G401 (cell line): ENCODE data around the gene ITGBL1. TPM values are rescaled to one million over a fixed set of nuclear protein-coding genes. Genes with fewer than 3 reads are reported as not detected.

Experiments
- DNase-seq: peaks from one replicate; pipeline ENCODE4 v3.0.0-alpha.2; 2015; ENCODE audit warnings: low spot score
- in situ Hi-C: cut with HindIII; loops from 2 replicates; pipeline ENCODE4 v1.10.0; 2016; ENCODE audit warnings: low sequenced_read_pairs, mixed read lengths
- total RNA-seq: library from RNA; depleted of rRNA; stranded (reverse); fragments of >200 nt; shearing (Covaris generic); gene quantifications from 2 replicates; pipeline ENCODE4 v1.2.3, GENCODE V29; 2014

ITGBL1 gene
- total RNA-seq, 1 experiment from 2014 or later, result not detected

DNA sequence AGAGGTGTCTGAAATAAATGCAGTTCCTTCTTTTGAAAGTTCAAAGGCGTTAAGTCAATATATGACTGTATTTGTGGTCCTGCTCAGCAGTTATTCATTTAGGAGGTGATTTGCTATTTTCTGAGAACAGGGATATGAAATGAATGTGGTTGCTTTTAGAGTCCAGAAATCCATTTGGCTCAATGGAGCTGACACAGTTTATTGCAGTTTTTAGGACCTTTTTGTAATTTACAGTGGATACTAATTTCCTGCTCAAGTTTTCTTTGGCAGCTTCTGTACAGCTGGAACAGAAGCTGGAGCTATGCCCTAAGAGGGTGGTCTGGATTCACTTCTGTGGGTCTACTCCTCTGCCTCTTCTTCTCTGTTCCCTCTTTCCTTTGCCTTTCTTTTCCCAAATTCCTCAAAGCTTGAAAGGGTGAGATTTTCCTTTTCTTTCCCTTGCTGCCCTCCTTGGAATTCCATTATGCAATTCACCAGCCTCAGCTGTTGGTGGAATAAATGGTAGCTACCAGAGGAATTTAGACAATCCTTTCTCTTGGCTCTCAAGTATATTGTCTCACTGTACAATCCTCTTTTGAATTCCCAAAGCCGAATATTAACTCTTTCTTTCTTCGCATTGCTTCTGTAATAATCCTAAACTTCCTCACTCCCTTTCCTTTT is 39.9 kb downstream of the ITGBL1 start:
- no peak for DNase-seq
- in situ Hi-C loops, result no loop called here

DNA sequence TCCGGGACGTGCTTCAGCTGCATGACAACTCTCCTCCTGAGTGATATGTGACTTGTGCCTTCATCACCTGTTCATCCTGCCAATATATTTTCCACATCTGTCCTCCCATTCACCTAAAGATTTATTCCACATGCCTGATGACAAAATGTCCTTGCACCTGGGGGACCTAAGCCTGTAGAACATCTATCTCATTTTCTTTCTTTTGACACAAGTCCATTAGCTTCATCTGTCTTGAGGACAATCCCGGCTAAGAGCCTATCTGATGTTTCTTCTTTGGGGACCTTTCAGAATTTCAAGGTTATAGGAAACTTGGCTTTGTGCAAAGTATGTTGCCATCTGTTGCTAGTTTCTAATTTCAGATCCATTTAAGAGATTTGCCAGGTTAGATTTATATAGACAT is 41.1 kb downstream of the ITGBL1 start:
- in situ Hi-C loops, result no loop called here
- DNase-seq, result no peak

DNA sequence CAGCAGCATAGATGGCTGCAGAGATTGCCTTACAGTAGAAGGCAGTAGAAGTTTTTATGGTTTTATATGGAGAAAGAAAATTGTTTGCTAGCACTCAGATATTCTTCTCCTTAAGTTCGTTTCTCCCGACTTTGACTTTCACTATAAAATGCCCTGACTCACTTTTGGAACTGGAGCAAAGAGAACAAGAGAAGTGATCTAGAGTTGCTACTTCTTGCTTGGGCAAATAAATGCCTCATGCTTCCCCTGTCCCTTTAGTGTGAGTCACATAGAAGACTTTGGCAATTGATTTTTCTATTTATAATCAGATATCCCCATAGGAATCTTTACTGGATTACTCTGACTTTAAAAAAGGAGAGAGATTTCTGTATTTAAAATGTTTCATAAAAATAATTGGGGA is 46.9 kb downstream of the ITGBL1 start:
- in situ Hi-C loops, result no loop called here
- no peak for DNase-seq

DNA sequence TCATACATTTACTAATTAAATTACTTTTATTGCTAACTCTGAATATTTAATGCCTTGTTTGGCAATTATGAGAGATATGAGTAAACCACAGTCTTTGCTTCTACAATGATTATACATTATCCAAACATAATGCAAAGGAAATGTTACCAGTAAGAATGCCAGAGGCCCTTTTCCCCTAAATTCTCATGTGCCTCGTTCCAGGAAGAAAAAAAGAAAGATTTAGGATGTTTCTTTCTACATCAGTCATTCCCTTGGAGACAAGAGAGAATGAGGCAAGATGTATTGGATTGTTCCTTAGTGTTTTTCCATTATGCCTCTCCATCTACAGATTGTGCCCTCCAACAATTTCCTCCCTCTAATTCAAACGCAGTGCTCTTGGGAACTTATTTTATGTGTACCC is 50.1 kb downstream of the ITGBL1 start:
- no peak for DNase-seq
- in situ Hi-C loops, result no loop called here

DNA sequence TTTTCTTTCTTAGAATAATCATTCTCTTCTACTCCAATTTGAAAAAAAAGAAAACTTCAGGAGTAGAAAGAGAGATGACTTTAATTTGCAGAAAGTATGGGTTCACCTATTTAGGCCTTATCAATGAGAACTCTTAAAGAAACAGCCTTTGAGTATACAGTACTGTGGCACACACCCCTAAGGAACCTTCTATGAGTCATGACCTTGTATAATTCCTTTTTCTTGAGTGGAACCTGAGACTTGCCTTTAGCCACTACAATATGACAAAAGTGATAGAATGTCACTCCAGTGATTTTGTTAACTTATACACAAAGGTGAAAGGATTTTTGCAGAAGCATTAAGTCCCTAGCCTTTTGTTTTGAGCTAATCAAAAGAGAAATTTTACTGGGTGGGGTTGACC is 58.7 kb downstream of the ITGBL1 start:
- no peak for DNase-seq
- in situ Hi-C loops, result no loop called here

DNA sequence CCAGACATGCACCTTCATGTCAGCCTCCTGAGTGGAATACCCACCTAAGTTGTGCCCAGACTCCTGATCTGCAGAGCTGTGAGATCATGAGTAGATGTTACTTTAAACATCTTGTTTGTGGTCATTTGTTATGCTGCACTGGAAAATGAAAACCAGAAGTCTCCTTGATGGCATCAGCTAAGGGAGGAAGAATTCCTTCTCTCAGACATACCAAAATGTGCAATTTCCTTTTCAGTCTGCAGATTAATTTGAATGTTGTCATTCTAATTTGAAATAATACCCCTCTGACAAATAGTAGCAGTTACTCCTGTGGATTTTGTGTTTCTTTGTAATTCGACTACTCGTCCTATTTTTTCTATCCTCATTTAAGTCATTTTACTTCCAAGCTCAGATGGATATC is 59.3 kb downstream of the ITGBL1 start:
- in situ Hi-C loops, result no loop called here
- DNase-seq, result no peak

DNA sequence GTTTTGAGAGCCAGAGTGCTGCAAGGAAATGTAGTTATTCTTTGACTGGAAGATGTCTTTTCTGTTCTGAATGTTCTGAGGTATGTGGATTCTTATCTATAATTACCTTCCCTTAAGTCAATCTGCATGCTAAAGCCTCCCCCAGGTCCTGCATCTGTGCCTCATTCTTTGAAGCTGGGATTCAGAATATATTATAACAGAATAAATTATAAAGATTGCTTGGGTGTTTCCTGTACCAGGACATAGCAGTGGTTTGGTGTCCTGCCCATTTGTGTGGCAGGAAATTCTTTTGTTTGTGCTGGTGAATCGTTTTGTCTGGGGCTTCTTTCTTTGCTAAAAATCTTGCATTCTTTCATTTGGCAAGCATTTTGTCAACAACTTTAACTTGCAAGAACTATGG is 60.2 kb downstream of the ITGBL1 start:
- DNase-seq, result no peak
- in situ Hi-C loops, result no loop called here

DNA sequence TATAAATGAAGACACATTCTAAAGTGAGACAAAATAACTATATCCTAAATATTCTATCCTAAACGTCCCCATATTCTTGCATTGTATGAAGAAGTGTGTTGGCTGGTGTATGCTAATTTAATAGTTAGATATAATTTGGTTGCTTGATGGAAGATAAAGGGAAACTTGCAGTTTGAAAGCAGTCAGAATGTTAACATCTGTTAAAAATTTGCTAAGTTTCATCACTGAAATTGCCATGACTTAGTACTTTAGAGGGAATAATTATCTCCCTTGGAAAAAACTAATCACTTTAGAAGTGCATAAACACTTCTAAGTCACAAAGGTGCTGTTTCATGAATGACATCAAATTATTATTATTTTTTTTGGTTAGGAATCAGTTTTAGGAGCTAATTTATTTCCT is 61.6 kb downstream of the ITGBL1 start:
- in situ Hi-C loops, result no loop called here
- DNase-seq, result no peak

DNA sequence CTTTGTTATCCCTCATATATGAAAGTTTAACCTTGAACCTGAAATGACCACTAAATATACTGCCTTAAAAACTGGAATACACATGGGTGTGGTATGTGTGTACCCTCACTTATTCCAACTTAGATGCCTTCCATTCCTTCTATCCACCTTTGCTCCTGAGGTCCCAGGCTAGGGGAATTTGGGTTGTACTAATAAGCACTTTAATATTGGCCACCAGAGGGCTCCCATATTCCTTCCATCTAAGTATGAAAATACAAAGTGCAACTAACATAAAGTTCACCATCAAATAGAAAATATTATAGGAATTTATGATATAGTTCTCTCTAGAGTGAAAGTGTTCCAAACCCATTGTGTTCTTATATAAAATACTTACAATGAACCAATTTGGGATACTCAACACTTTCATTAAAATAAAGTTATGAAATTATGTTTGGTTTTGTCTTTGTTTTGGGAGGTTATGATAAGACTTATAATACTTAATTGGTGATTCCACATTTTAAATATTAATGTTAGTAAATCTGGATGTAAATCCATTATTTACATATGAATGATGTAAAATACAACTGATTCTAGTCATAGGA is 62.3 kb downstream of the ITGBL1 start:
- in situ Hi-C loops, result no loop called here

DNA sequence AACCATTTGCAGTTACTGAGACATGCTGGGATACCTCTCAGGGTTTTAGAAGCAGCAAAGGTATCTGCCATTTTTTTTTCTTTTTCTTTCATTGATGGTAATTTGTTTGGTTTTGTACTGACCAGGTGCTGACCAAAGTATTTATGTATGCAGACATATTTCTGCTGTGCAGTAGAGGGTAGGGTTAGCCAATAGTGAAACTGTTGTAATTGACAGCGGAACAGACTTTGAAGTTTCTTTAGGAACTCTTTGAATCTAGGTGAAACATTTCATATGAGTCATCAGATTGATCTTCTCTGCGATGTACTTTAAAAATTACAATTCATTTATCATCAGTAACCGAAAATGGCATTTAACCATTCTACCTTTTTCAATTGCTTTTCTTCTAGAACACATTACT is 63.0 kb downstream of the ITGBL1 start:
- in situ Hi-C loops, result no loop called here
- no peak for DNase-seq

More for the DNA sequence above, 62.3 kb downstream of the ITGBL1 start:
- DNase-seq, result peak; percentile 80

DNA sequence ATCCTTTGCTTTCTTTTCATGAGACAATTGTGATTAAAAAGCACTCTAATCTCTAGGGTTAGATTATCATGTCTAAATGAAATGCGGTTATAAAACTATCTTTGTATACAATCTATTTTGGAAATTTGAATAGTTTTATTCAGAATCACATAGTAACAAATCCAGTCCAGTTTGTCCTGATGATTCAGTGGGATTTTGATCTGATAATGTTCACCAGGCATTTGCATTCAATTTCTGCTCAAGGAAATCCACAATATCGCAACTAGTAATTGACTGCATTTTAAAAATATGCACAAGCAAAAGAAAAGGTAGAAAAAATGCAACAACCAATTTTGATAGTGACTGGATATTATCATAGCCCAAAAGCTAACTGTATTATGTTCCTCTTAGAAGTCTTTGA is 63.8 kb downstream of the ITGBL1 start:
- in situ Hi-C loops, result no loop called here
- DNase-seq, result no peak

DNA sequence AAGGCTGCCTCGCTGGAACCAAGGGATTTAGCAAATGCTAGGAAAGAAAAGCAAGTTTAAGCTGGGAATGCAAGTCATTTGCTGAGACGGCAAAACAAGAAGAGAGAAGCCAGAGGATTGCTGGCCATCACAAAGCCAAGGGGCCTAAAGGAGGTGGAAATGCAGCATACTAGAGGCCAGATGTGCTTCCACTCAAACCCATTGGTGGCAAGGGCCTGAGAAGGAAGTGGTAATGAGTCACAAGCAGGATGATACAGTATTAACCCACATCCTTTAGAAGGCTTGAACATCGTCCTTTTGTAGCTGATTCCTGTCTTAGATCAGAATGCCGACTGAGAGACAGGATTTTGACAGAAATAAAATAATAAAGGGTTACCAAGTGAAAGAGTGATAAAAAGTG is 68.2 kb downstream of the ITGBL1 start:
- DNase-seq, result no peak
- in situ Hi-C loops, result no loop called here

DNA sequence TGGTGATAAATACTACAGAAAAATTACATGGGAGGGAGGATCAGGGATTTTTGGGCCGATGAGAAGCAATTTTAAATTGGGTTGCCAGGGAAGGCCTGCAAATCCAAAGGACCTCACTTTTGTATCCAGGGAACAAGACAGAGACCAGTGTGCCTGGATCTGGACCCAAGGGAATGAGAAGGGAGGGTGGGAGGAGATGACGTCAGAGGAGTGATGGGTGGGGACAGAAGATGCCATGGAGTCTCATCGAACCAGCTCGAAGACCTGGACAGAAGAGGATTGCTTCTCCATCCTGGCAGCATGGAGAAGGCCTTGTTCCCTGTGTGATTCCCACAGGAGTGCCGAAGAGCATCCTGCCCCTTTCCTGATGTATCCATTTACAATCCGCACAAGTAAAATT is 68.9 kb downstream of the ITGBL1 start:
- in situ Hi-C loops, result no loop called here
- DNase-seq, result no peak

DNA sequence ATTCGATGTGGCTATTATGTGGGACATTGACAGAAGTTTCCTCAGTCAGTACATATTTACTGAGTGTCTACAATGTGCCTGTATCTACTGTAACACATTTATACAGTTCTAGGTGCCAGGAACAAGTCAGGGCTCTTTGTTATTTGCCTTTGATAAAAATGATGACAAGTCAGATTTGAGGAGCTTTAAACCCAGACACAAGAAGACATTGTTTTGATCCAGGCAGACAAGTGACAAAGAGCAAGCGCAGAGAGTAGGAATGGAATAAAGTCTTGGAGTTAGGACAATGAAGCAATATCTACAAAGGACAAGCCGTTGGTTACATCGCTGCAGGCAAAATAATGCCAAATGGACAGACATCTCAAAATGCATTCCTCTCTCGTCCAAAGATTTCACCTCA is 70.1 kb downstream of the ITGBL1 start:
- no peak for DNase-seq
- in situ Hi-C loops, result no loop called here

DNA sequence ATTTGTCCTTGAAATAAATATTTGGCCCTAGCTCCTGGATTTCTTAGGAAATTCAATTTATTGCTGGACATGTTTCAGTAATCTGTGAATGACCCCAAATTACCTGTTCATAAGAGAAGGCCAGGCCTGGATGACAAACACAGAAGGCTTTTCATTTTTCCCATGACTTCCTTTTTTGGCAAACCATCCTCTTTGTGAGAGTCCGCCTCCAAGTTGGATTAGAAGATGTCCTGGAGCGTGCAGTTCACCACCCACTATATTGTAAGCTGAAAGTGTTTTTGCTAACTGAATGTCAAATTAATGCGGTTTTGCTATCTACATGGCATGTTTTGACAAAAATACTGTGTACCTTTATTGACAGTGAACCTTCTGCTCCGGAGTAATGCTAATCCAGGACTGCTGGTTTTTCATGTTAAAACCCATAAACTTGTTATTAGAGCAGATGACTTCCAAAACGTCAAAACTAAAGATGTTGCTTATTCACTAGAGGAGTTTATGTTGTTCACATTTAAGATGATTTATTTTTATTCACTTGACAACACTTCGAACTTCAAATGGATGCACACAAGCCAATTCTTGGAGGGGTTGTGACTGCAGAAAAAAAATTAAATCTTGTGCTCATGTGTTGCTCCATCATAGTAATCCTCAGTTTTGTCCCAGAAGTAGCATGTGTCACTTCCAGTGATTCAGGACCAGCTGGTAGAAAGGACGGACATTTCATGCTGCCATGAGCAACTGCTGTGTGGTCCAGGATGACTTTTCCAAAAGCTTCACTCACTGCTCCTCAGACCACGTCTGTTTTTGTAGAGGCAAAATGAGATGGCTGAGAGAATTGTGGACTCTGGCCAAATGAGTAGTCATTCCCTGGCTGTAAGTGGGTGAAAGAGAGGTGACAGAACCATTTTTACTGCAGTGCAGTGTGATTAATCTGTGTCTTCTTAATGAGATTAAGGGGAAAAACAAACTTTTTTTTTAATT is 71.0 kb downstream of the ITGBL1 start:
- DNase-seq, result peak; percentile 77
- in situ Hi-C loops, result no loop called here

DNA sequence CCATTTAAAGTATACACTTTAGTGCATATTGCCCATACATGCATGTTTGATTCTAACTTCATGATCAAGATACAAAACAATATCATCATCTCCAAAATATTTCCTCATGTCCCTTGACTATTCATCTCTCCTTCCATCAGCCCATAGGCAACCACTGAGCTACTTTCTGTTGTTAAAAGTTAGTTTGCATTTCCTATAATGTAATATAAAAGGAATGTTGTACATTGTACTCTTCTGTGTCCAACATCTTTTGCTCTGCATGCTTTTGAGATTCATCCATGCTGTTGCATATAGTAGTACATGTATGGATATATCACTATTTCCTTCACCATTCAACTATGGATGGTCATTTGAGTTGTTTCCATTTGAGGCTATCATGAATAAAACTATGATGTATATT is 74.7 kb downstream of the ITGBL1 start:
- in situ Hi-C loops, result no loop called here
- no peak for DNase-seq

DNA sequence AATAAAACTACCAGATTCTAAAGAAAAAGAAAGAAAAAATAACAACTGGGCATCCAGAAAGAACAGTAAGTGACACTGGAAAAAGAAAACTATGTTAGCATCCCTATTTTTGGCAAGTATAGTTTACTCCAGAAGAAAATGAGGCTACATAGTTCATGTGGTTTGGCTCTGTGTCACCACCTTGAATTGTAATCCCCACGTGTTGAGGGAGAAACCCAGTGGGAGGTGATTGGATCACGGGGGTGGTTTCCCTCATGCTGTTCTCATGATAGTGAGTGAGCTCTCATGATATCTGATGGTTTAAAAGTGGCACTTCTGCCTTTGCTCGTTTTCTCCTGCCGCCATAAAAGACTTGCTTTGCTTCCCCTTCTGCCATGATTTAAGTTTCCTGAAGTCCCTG is 76.9 kb downstream of the ITGBL1 start:
- DNase-seq, result no peak
- in situ Hi-C loops, result no loop called here

DNA sequence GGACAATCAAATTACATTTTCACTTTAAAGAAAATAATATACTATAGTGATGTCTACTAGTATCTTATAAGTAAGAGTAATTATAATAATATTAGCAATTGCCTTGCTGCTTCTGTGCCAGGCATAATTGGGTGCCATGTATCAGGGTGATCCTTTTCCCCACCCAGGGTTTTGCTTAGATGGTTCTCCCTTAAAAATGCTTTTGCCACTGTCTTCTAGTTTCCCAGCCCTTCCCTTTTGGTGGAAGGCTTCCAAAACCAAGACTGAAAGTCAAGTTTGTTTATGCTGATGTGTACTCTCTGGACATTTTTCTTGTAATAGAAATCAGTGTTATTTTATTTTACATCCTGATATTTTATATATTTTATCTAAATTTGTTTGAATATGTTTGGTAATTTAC is 77.8 kb downstream of the ITGBL1 start:
- DNase-seq, result no peak
- in situ Hi-C loops, result no loop called here

DNA sequence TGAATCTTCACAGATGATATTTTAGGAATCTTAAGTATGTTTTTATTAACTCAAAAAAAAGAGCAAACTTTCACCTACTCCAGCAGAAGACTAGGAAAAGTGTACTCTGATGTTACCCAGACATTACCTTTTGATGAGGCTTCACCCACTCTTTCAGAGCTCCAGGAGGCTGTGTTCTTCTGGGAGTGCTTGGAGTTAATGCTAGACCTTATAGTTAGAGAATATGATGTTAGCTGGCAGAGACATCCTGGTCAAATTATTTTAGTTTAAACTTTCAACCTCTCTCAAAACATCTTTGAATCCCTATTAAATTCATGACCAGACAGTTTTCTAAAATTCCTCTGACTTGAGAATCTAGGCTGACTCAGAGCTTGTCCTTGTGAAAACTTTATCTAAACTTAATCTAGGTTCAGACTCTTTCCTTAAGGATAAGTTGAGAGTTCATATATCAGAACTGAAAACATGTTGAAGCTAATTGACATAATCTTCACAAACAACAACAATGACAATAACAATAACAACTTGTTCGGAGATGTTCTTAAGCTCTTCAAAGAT is 82.8 kb downstream of the ITGBL1 start:
- in situ Hi-C loops, result no loop called here
- no peak for DNase-seq

DNA sequence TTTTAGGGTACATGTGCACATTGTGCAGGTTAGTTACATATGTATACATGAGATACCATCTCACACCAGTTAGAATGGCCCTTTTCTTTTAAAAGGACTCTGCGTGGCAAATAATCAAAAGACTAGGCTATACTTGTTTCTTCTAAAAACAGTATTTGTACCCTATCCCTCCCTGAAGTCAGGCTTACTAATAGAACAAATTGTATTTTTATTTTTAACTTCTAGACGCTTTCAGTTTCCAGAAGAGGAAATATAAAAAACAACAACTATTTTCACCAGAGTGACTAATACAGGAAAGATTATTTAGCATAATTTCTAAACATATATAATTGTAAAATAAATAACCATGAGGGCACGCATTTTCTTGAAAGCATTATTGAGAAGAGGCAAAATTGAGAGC is 83.6 kb downstream of the ITGBL1 start:
- in situ Hi-C loops, result no loop called here
- DNase-seq, result no peak
